ENCODE data around the gene EVX2.
A peak's percentile ranks its signal among the peaks of the same experiment; 100 is the strongest.

Gene EVX2

GRCh38 chr2:176105730-176106580 is 22.2 kb upstream of the EVX2 start:
- no peaks in the 10 kb centered on the region for H3K36me3 Mint-ChIP-seq (ENCODE audit: low read depth)
- H3K9me3 Mint-ChIP-seq, result peaks cover 3% of the 10 kb centered on the region
- H3K4me3 Mint-ChIP-seq, result peak overlapping the region; percentile 8
- H3K4me1 Mint-ChIP-seq (ENCODE audit: low read depth), result peaks cover 8% of the 10 kb centered on the region
- H3K27me3 Mint-ChIP-seq (ENCODE audit: low read depth), result peaks cover 89% of the 10 kb centered on the region
- peak overlapping the region; percentile 67 for H3K27ac Mint-ChIP-seq

GRCh38 chr2:176105078-176105729 is 21.4 kb upstream of the EVX2 start:
- Mint-ChIP-seq H3K27ac (peak overlapping the region; percentile 67), H3K9me3 (peaks cover 3% of the 10 kb centered on the region), H3K4me3 (no peak overlapping the region)

GRCh38 chr2:176104316-176105077 is 20.7 kb upstream of the EVX2 start:
- Mint-ChIP-seq H3K36me3 (ENCODE audit: low read depth) (no peaks in the 10 kb centered on the region), H3K27me3 (ENCODE audit: low read depth) (peaks cover 86% of the 10 kb centered on the region), H3K4me1 (ENCODE audit: low read depth) (peaks cover 8% of the 10 kb centered on the region), H3K27ac (peak overlapping the region; percentile 32), H3K9me3 (peaks cover 2% of the 10 kb centered on the region), H3K4me3 (no peak overlapping the region)

More at GRCh38 chr2:176105078-176105729, 21.4 kb upstream of the EVX2 start:
- Mint-ChIP-seq H3K27me3 (ENCODE audit: low read depth) (peaks cover 88% of the 10 kb centered on the region), H3K36me3 (ENCODE audit: low read depth) (no peaks in the 10 kb centered on the region), H3K4me1 (ENCODE audit: low read depth) (peaks cover 8% of the 10 kb centered on the region)

- Mint-ChIP-seq H3K4me1 (ENCODE audit: low read depth) (peaks cover 5% of the 10 kb centered on the region), H3K36me3 (ENCODE audit: low read depth) (no peaks in the 10 kb centered on the region), H3K4me3 (no peak overlapping the region), H3K9me3 (no peaks in the 10 kb centered on the region), H3K27me3 (ENCODE audit: low read depth) (peaks cover 86% of the 10 kb centered on the region), H3K27ac (no peak overlapping the region)
Measured at GRCh38 chr2:176103742-176104315, 20.1 kb upstream of the EVX2 start.

GRCh38 chr2:176103194-176103593 is 19.4 kb upstream of the EVX2 start:
- Mint-ChIP-seq H3K27me3 (ENCODE audit: low read depth) (peaks cover 84% of the 10 kb centered on the region), H3K27ac (no peak overlapping the region), H3K4me1 (ENCODE audit: low read depth) (peaks cover 4% of the 10 kb centered on the region), H3K36me3 (ENCODE audit: low read depth) (no peaks in the 10 kb centered on the region), H3K4me3 (no peak overlapping the region), H3K9me3 (no peaks in the 10 kb centered on the region)

- Mint-ChIP-seq H3K36me3 (ENCODE audit: low read depth) (no peaks in the 10 kb centered on the region), H3K4me1 (ENCODE audit: low read depth) (peaks cover 8% of the 10 kb centered on the region), H3K4me3 (peak overlapping the region; percentile 3), H3K27ac (no peak overlapping the region), H3K9me3 (no peaks in the 10 kb centered on the region), H3K27me3 (ENCODE audit: low read depth) (peaks cover 90% of the 10 kb centered on the region)
Measured at GRCh38 chr2:176102309-176102866, 18.6 kb upstream of the EVX2 start.

- peak overlapping the region; percentile 3 for H3K4me3 Mint-ChIP-seq
- no peaks in the 10 kb centered on the region for H3K9me3 Mint-ChIP-seq
- no peaks in the 10 kb centered on the region for H3K36me3 Mint-ChIP-seq (ENCODE audit: low read depth)
- H3K27me3 Mint-ChIP-seq (ENCODE audit: low read depth), result peaks cover 92% of the 10 kb centered on the region
- no peak overlapping the region for H3K27ac Mint-ChIP-seq
- H3K4me1 Mint-ChIP-seq (ENCODE audit: low read depth), result peaks cover 12% of the 10 kb centered on the region
Measured at GRCh38 chr2:176101842-176102241, 18.1 kb upstream of the EVX2 start.

- Mint-ChIP-seq H3K27ac (no peak overlapping the region), H3K4me3 (no peak overlapping the region), H3K4me1 (ENCODE audit: low read depth) (peaks cover 15% of the 10 kb centered on the region), H3K36me3 (ENCODE audit: low read depth) (peaks cover 2% of the 10 kb centered on the region), H3K9me3 (no peaks in the 10 kb centered on the region), H3K27me3 (ENCODE audit: low read depth) (peaks cover 95% of the 10 kb centered on the region)
Measured at GRCh38 chr2:176101216-176101830, 17.6 kb upstream of the EVX2 start.

- Mint-ChIP-seq H3K27ac (no peak overlapping the region), H3K4me3 (no peak overlapping the region), H3K36me3 (ENCODE audit: low read depth) (peaks cover 2% of the 10 kb centered on the region), H3K9me3 (no peaks in the 10 kb centered on the region), H3K4me1 (ENCODE audit: low read depth) (peaks cover 14% of the 10 kb centered on the region), H3K27me3 (ENCODE audit: low read depth) (peaks cover 95% of the 10 kb centered on the region)
Measured at GRCh38 chr2:176100547-176101140, 16.9 kb upstream of the EVX2 start.

GRCh38 chr2:176099728-176100546 is 16.2 kb upstream of the EVX2 start, which contains the start of gene HOXD12:
Gene HOXD12, plus strand, starts transcription at chr2:176099795. Its CDS starts 7 bp downstream, at chr2:176099802.
- H3K4me3 Mint-ChIP-seq, result no peak within 1 kb of the TSS
- no peak within 1 kb of the TSS for H3K27ac Mint-ChIP-seq
- no peaks in the 10 kb centered on the region for H3K9me3 Mint-ChIP-seq
- H3K4me1 Mint-ChIP-seq (ENCODE audit: low read depth), result peaks cover 14% of the 10 kb centered on the region
- H3K36me3 Mint-ChIP-seq (ENCODE audit: low read depth), result peaks cover 2% of the 10 kb centered on the region
- peaks cover 95% of the 10 kb centered on the region for H3K27me3 Mint-ChIP-seq (ENCODE audit: low read depth)

- peaks cover 14% of the 10 kb centered on the region for H3K4me1 Mint-ChIP-seq (ENCODE audit: low read depth)
- no peaks in the 10 kb centered on the region for H3K9me3 Mint-ChIP-seq
- H3K4me3 Mint-ChIP-seq, result no peak overlapping the region
- H3K27ac Mint-ChIP-seq, result no peak overlapping the region
- H3K36me3 Mint-ChIP-seq (ENCODE audit: low read depth), result peaks cover 2% of the 10 kb centered on the region
- peaks cover 95% of the 10 kb centered on the region for H3K27me3 Mint-ChIP-seq (ENCODE audit: low read depth)
Measured at GRCh38 chr2:176099159-176099727, 15.5 kb upstream of the EVX2 start.

GRCh38 chr2:176098366-176099158 is 14.8 kb upstream of the EVX2 start:
- Mint-ChIP-seq H3K36me3 (ENCODE audit: low read depth) (peaks cover 6% of the 10 kb centered on the region), H3K9me3 (no peaks in the 10 kb centered on the region), H3K27me3 (ENCODE audit: low read depth) (peaks cover 95% of the 10 kb centered on the region), H3K27ac (no peak overlapping the region), H3K4me3 (no peak overlapping the region), H3K4me1 (ENCODE audit: low read depth) (peaks cover 17% of the 10 kb centered on the region)
